VCaP (cell line): ENCODE data around the gene LYST.

Source experiments
- H3K27ac ChIP-seq: fragments of 450-650 bp; 2 replicates; pipeline ENCODE4 v1.5.1; 2017
- TF ChIP-seq, protein P1 (sequence below): fragments of 450-650 bp; conservative IDR thresholded peaks from 2 replicates; pipeline ENCODE4 v1.5.1; 2017; ENCODE audit warnings: mild to moderate bottlenecking, moderate library complexity

Gene LYST

DNA sequence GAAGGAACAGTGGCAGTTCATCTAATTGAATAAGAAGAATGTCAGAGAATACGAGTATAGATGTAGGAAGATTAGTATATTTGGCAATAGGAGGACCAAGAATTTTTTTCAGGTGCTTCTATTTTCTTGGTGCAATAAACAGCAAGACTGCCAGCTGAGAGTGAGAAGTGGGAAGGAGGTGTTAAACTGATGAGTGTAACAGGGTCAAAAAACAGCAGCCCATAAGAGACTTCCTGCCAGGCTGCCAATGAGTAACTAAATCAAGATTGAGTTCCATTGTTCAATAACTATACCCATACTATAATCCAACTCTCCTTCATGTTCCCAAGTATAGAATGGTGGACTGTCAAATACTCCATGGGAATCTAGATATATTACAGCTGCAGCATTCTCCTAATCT, 28.7 kb downstream of the LYST start:
- TF ChIP-seq, protein P1, sequence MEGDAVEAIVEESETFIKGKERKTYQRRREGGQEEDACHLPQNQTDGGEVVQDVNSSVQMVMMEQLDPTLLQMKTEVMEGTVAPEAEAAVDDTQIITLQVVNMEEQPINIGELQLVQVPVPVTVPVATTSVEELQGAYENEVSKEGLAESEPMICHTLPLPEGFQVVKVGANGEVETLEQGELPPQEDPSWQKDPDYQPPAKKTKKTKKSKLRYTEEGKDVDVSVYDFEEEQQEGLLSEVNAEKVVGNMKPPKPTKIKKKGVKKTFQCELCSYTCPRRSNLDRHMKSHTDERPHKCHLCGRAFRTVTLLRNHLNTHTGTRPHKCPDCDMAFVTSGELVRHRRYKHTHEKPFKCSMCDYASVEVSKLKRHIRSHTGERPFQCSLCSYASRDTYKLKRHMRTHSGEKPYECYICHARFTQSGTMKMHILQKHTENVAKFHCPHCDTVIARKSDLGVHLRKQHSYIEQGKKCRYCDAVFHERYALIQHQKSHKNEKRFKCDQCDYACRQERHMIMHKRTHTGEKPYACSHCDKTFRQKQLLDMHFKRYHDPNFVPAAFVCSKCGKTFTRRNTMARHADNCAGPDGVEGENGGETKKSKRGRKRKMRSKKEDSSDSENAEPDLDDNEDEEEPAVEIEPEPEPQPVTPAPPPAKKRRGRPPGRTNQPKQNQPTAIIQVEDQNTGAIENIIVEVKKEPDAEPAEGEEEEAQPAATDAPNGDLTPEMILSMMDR, result no peak
- no peak overlapping the region for H3K27ac ChIP-seq

DNA sequence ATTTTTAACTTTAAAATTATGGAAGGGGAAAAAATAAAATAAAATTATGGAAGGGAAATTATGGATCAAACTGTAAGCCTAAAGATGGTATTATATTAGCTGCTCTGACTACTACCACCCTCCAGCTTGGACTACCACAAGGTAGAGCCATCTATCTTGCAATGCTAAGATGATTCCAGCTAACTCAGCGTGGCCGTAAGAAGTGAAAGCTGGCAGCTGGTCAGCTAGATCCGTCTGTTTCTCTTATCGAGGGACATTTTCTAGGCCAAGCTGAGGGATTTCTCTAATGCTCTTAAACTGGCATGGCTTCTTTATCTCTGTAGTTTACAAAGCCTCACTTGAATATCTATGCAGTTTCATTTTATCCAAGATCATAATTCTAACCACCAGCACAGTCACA, 31.5 kb downstream of the LYST start:
- TF ChIP-seq, protein P1, result no peak
- H3K27ac ChIP-seq, result no peak overlapping the region

GRCh38 chr1:235834620-235835019, 32.1 kb downstream of the LYST start:
- no peak overlapping the region for H3K27ac ChIP-seq
- TF ChIP-seq, protein P1, result no peak

DNA sequence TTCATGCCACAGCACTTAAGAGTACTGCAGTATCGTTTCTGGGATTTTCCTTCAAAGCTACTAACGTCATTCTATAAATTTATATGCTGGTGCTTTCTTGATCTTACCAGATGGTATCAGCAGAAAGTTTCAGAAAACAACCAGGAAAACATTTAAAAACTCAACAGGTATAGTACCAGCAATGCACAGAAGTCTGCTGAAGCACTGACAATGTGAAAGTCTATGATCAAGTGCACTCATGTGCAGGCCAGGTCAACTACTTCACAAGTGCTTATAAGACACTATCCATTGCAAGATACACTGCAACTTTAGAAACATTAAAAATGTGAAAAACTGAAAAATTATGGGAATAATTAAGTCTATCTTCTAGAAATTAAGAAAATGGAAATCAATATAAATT, 34.7 kb downstream of the LYST start:
- TF ChIP-seq, protein P1, result no peak

GRCh38 chr1:235831148-235831547, 35.6 kb downstream of the LYST start:
- TF ChIP-seq, protein P1, result no peak
- H3K27ac ChIP-seq, result no peak overlapping the region

More for the DNA sequence above, 34.7 kb downstream of the LYST start:
- H3K27ac ChIP-seq, result no peak overlapping the region

DNA sequence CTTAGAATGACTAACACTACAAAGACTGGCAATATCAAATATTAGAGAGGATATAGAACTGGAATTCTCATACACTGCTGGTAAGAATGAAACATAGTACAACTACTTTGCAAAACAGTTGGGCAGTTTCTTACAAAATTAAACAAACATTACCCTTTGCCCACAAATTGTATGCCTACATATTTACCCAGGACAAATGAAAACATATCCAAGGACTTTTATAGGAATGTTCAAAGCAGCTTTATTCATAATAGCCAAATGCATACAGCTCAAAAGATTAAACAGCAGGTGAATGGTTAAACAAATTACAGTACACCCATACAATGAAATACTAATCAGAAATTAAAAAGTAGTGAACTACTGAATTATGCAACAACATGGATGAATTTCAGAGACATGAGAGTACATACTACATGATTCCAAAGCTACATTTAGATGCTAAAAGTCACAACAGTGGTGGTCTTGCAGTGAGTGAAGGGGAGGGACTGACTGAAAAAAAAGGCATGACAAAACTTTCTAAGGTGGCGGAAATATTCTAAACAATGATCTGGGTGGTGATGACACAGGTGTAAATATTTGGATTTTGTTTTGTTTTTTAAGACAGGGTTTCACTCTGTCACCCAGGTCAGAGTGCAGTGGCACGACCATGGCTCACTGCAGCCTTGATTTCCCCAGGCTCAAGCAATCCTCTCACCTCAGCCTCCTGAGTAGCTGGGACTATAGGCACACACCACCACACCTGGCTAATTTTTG, 40.4 kb downstream of the LYST start:
- peak overlapping the region; percentile 27 for H3K27ac ChIP-seq
- TF ChIP-seq, protein P1, result no peak

DNA sequence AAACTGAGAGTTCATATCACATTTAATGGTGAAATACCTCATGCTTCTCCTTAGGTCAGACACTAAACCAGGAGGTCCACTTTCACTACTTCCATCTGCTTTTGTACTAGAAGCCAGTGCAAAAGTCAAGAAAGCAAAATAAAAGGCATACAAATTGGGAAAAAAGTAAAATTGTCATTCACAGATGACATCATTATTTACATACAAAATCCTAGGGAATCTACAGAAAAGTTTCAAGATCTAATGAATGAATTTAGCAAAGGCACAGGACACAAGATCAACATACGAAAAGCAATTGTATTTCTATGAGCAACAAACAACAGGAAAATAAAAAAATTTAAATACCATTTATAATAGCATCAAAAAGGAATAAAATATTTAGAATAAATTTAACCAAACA, 41.5 kb downstream of the LYST start:
- TF ChIP-seq, protein P1, result no peak
- no peak overlapping the region for H3K27ac ChIP-seq
